Pulmonary artery endothelial cell (primary cell): ENCODE results near the gene HTR1A. TPM values are rescaled to one million over a fixed set of nuclear protein-coding genes. Genes with fewer than 3 reads are reported as not detected.

ENCODE experiments used
- total RNA-seq: library from RNA; depleted of rRNA; stranded (reverse); fragments of >200 nt; gene quantifications from 2 replicates; pipeline ENCODE4 v1.2.3, GENCODE V29; 2014

The HTR1A gene
- total RNA-seq, 1 donor from 2014 or later = not detected

Other genes with a start within 250 kb of the HTR1A start
- gene RNF180, start 203.4 kb upstream of the HTR1A start, total RNA-seq = 5.0 and 6.8 TPM in 2 replicates